ENCODE measurements around the gene ANAPC15.

DNA sequence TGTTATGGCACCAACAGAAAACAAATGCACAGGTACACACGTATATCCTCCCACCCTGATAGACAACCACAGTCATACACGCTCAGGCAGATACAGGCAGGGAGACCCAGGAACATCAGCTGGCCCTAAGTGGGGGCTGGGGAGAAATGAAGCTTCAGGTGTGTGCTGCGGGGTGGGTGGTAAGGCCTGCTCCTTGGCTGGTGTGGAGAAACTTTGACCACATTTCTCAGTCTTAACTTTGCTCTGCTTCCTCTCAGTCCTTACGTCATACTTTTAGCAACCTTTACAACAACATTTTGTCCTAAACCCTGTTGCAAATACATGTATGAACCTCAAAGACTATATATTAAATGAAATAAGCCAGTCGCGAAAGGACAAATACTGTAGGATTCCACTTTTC, 6.7 kb upstream of the ANAPC15 start:
- TF ChIP-seq POLR2A (IDR thresholded peaks at IDR 0.05) (no peak), CTCF (IDR thresholded peaks at IDR 0.05) (no peak)
